Hepatocyte (in vitro differentiated cells): ENCODE data around the gene CDADC1. TPM values are rescaled to one million over a fixed set of nuclear protein-coding genes. Genes with fewer than 3 reads are reported as not detected.

Experiments
- DNase-seq: peaks from one replicate; pipeline ENCODE4 v3.0.0-alpha.2; 2016; ENCODE audit warnings: low spot score
- H2AFZ ChIP-seq: fragments of 200-600 bp; sonication (generic); 2 replicates; pipeline ENCODE4 v1.6.0; 2016; ENCODE audit warnings: antibody characterized with exemption, mild to moderate bottlenecking
- H3K27ac ChIP-seq: fragments of 200-600 bp; sonication (generic); 2 replicates; pipeline ENCODE4 v1.5.1; 2016; ENCODE audit warnings: mild to moderate bottlenecking
- H3K27me3 ChIP-seq: fragments of 200-600 bp; sonication (generic); 2 replicates; pipeline ENCODE4 v1.6.1; 2016
- H3K36me3 ChIP-seq: fragments of 200-600 bp; sonication (generic); replicated peaks from 2 replicates; pipeline ENCODE4 v1.5.1; 2016; ENCODE audit warnings: low read depth; ENCODE audit not compliant: insufficient read depth
- H3K4me1 ChIP-seq: fragments of 200-600 bp; sonication (generic); 2 replicates; pipeline ENCODE4 v1.5.1; 2016; ENCODE audit warnings: mild to moderate bottlenecking, moderate library complexity; ENCODE audit not compliant: insufficient read depth
- H3K4me2 ChIP-seq: fragments of 200-600 bp; sonication (generic); 2 replicates; pipeline ENCODE4 v1.6.0; 2016
- H3K4me3 ChIP-seq: fragments of 200-600 bp; sonication (generic); 2 replicates; pipeline ENCODE4 v1.5.1; 2016; ENCODE audit warnings: mild to moderate bottlenecking
- H3K79me2 ChIP-seq: fragments of 200-600 bp; sonication (generic); 2 replicates; pipeline ENCODE4 v1.6.0; 2017; ENCODE audit warnings: mild to moderate bottlenecking
- H3K9me2 ChIP-seq: fragments of 200-600 bp; sonication (generic); replicated peaks from 2 replicates; pipeline ENCODE4 v1.6.0; 2017; ENCODE audit warnings: mild to moderate bottlenecking; ENCODE audit not compliant: insufficient read depth
- H3K9me3 ChIP-seq: fragments of 200-600 bp; sonication (generic); 2 replicates; pipeline ENCODE4 v1.5.1; 2016; ENCODE audit warnings: low read depth, mild to moderate bottlenecking
- H4K20me1 ChIP-seq: fragments of 200-600 bp; sonication (generic); 2 replicates; pipeline ENCODE4 v1.6.0; 2016; ENCODE audit warnings: mild to moderate bottlenecking; ENCODE audit not compliant: insufficient read depth, poor library complexity, severe bottlenecking
- CTCF ChIP-seq: fragments of 200-600 bp; sonication (generic); IDR thresholded peaks from 2 replicates; pipeline ENCODE4 v1.5.1; 2016; ENCODE audit warnings: antibody characterized with exemption, mild to moderate bottlenecking; ENCODE audit not compliant: poor library complexity
- EZH2 ChIP-seq: fragments of 200-600 bp; sonication (generic); IDR thresholded peaks from 2 replicates; pipeline ENCODE4 v1.6.1; 2016; ENCODE audit warnings: antibody characterized with exemption, mild to moderate bottlenecking, borderline replicate concordance
- EZH2phosphoT487 ChIP-seq: fragments of 200-600 bp; sonication (generic); IDR thresholded peaks from one replicate; pipeline ENCODE4 v1.6.1; 2018; ENCODE audit warnings: antibody characterized with exemption, mild to moderate bottlenecking, low read depth, moderate library complexity; ENCODE audit not compliant: unreplicated experiment, severe bottlenecking
- WGBS: methylation state at CpG from one replicate; pipeline ENCODE4 v1.1.6; 2016; ENCODE audit warnings: low lambda C conversion rate; ENCODE audit errors: missing lambda C conversion rate; 5-methylcytosine and 5-hydroxymethylcytosine counted together
- polyA plus RNA-seq: library from polyadenylated mRNA; unstranded; fragments of >200 nt; fragmentation: Nextera tagmentation; extraction: Ambion mirVana; gene quantifications from 2 replicates; pipeline ENCODE4 v1.2.1, GENCODE V29; 2016
- total RNA-seq: library from RNA; depleted of rRNA; stranded (reverse); fragments of >200 nt; gene quantifications from 2 replicates; pipeline ENCODE4 v1.2.3, GENCODE V29; 2014

CDADC1 gene
- total and polyA plus RNA-seq, 2 experiments from 2014 or later = 4.0 to 7.3 TPM

- H3K4me3 ChIP-seq = no peak overlapping the region
- no peak overlapping the region for H3K4me2 ChIP-seq
- TF ChIP-seq CTCF = no peak
- no peak for TF ChIP-seq EZH2phosphoT487
- TF ChIP-seq EZH2 = no peak
- H4K20me1 ChIP-seq = no peaks in the 10 kb centered on the region
- H3K27ac ChIP-seq = no peak overlapping the region
- DNase-seq = no peak
- no peaks in the 10 kb centered on the region for H3K9me2 ChIP-seq
- no peaks in the 10 kb centered on the region for H3K79me2 ChIP-seq
- no peaks in the 10 kb centered on the region for H3K9me3 ChIP-seq
- no peaks in the 10 kb centered on the region for H3K4me1 ChIP-seq
- no peaks in the 10 kb centered on the region for H3K27me3 ChIP-seq
- H2AFZ ChIP-seq = no peak overlapping the region
- WGBS = 93% methylated on average over 3 of the region's 3 CpGs
- H3K36me3 ChIP-seq = no peaks in the 10 kb centered on the region
Measured at GRCh38 chr13:49341517-49341916, 93.8 kb downstream of the CDADC1 start.

GRCh38 chr13:49341941-49342340 lies 94.2 kb downstream of the CDADC1 start:
- no peak overlapping the region for H3K4me2 ChIP-seq
- no peaks in the 10 kb centered on the region for H3K36me3 ChIP-seq
- H3K27ac ChIP-seq = no peak overlapping the region
- DNase-seq = no peak
- no peaks in the 10 kb centered on the region for H3K79me2 ChIP-seq
- no peaks in the 10 kb centered on the region for H3K4me1 ChIP-seq
- H3K9me3 ChIP-seq = no peaks in the 10 kb centered on the region
- no peaks in the 10 kb centered on the region for H3K9me2 ChIP-seq
- TF ChIP-seq EZH2phosphoT487 (no peak), EZH2 (no peak), CTCF (no peak)
- no peak overlapping the region for H2AFZ ChIP-seq
- H3K27me3 ChIP-seq = no peaks in the 10 kb centered on the region
- H4K20me1 ChIP-seq = no peaks in the 10 kb centered on the region
- H3K4me3 ChIP-seq = no peak overlapping the region

- WGBS = 94% methylated on average over 2 of the region's 2 CpGs
Measured at GRCh38 chr13:49342454-49342853, 94.7 kb downstream of the CDADC1 start.

More at GRCh38 chr13:49342454-49342853, 94.7 kb downstream of the CDADC1 start:
- Histone ChIP-seq H3K4me2 (no peak overlapping the region), H3K9me2 (no peaks in the 10 kb centered on the region), H3K4me3 (no peak overlapping the region), H2AFZ (no peak overlapping the region), H3K79me2 (no peaks in the 10 kb centered on the region), H3K9me3 (no peaks in the 10 kb centered on the region), H3K27me3 (no peaks in the 10 kb centered on the region), H3K36me3 (no peaks in the 10 kb centered on the region), H3K27ac (no peak overlapping the region), H4K20me1 (no peaks in the 10 kb centered on the region), H3K4me1 (no peaks in the 10 kb centered on the region)
- TF ChIP-seq EZH2 (no peak), CTCF (no peak), EZH2phosphoT487 (no peak)
- DNase-seq = no peak

Other genes starting within 250 kb of the CDADC1 start
- gene MLNR, start 27.6 kb upstream of the CDADC1 start, total RNA-seq = not detected in 2 replicates
- gene MLNR, start 27.6 kb upstream of the CDADC1 start, polyA plus RNA-seq = not detected in 2 replicates
- 20.1 and 20.4 TPM in 2 replicates for gene CAB39L, start 196.1 kb downstream of the CDADC1 start, total RNA-seq
- 12.7 and 13.7 TPM in 2 replicates for gene CAB39L, start 196.1 kb downstream of the CDADC1 start, polyA plus RNA-seq
- 14.5 and 17.1 TPM in 2 replicates for gene SETDB2, start 196.3 kb downstream of the CDADC1 start, total RNA-seq
- gene SETDB2, start 196.3 kb downstream of the CDADC1 start, polyA plus RNA-seq = 7.0 and 8.9 TPM in 2 replicates
- gene PHF11, start 248.0 kb downstream of the CDADC1 start, total RNA-seq = 17.7 and 20.4 TPM in 2 replicates
- gene PHF11, start 248.0 kb downstream of the CDADC1 start, polyA plus RNA-seq = 14.4 and 17.9 TPM in 2 replicates